ENCODE measurements around the gene DTHD1.

GRCh38 chr4:36323816-36324419 is 42.5 kb downstream of the DTHD1 start:
- TF ChIP-seq CTCF (IDR thresholded peaks at IDR 0.05; ENCODE audit: insufficient read depth, low read depth, low read length), result no peak
- no peak for TF ChIP-seq EZH2 (IDR thresholded peaks at IDR 0.05; ENCODE audit: insufficient read depth, low read length)

Data from astrocyte (in vitro differentiated cells and primary cell).